Loucy (cell line): ENCODE results near the gene MRTFB.

Experiments
- H2AFZ ChIP-seq: fragments of 200-600 bp; sonication (generic); 2 replicates; pipeline ENCODE4 v1.6.0; 2016; ENCODE audit warnings: antibody characterized with exemption, mild to moderate bottlenecking, low read length, moderate library complexity
- H3F3A ChIP-seq: fragments of 200-600 bp; 2 replicates; pipeline ENCODE4 v1.6.0; 2016; ENCODE audit warnings: antibody characterized with exemption, low read depth, mild to moderate bottlenecking
- H3K27me3 ChIP-seq: fragments of 200-600 bp; sonication (generic); 2 replicates; pipeline ENCODE4 v1.6.1; 2014; ENCODE audit warnings: low read length, mild to moderate bottlenecking; ENCODE audit not compliant: insufficient read depth, poor library complexity, severe bottlenecking
- H3K36me3 ChIP-seq: fragments of 200-600 bp; sonication (generic); 2 replicates; pipeline ENCODE4 v1.6.1; 2016; ENCODE audit warnings: low read length; ENCODE audit not compliant: insufficient read depth
- H3K4me1 ChIP-seq: fragments of 200-600 bp; sonication (generic); 2 replicates; pipeline ENCODE4 v1.5.1; 2014; ENCODE audit warnings: low read length, mild to moderate bottlenecking; ENCODE audit not compliant: insufficient read depth, poor library complexity, severe bottlenecking
- H3K4me2 ChIP-seq: fragments of 200-600 bp; sonication (generic); 2 replicates; pipeline ENCODE4 v1.6.0; 2014; ENCODE audit warnings: antibody characterized with exemption, low read length, low read depth, mild to moderate bottlenecking; ENCODE audit not compliant: poor library complexity, severe bottlenecking
- H3K4me3 ChIP-seq: fragments of 200-600 bp; sonication (generic); 2 replicates; pipeline ENCODE4 v1.5.1; 2014; ENCODE audit warnings: low read length, mild to moderate bottlenecking, mixed read lengths; ENCODE audit not compliant: poor library complexity, severe bottlenecking
- H3K79me2 ChIP-seq: fragments of 200-600 bp; sonication (generic); 2 replicates; pipeline ENCODE4 v1.6.1; 2014; ENCODE audit warnings: low read length; ENCODE audit not compliant: insufficient read depth
- H3K9ac ChIP-seq: fragments of 200-600 bp; sonication (generic); 2 replicates; pipeline ENCODE4 v1.6.0; 2014; ENCODE audit warnings: mild to moderate bottlenecking, low read depth, low read length, moderate library complexity; ENCODE audit not compliant: poor library complexity, severe bottlenecking
- H3K9me2 ChIP-seq: fragments of 200-600 bp; sonication (generic); replicated peaks from 2 replicates; pipeline ENCODE4 v1.6.1; 2016; ENCODE audit warnings: low read depth, low read length, mixed read lengths
- H3K9me3 ChIP-seq: fragments of 200-600 bp; sonication (generic); 2 replicates; pipeline ENCODE4 v1.6.1; 2014; ENCODE audit warnings: mild to moderate bottlenecking, antibody characterized with exemption, low read length, low read depth; ENCODE audit not compliant: insufficient read depth
- H4K20me1 ChIP-seq: fragments of 200-600 bp; sonication (generic); 2 replicates; pipeline ENCODE4 v1.6.0; 2014; ENCODE audit warnings: antibody characterized with exemption, low read length, mild to moderate bottlenecking; ENCODE audit not compliant: insufficient read depth, poor library complexity, severe bottlenecking
- EZH2phosphoT487 ChIP-seq: fragments of 200-600 bp; IDR thresholded peaks from 2 replicates; pipeline ENCODE4 v1.6.1; 2018; ENCODE audit warnings: antibody characterized with exemption, mild to moderate bottlenecking, moderate library complexity, borderline replicate concordance
- TF ChIP-seq, protein P1 (sequence below): fragments of 200-600 bp; sonication (generic); conservative IDR thresholded peaks from 2 replicates; pipeline ENCODE4 v1.5.1; 2014; ENCODE audit warnings: mild to moderate bottlenecking, antibody characterized with exemption, low read length

MRTFB gene

DNA sequence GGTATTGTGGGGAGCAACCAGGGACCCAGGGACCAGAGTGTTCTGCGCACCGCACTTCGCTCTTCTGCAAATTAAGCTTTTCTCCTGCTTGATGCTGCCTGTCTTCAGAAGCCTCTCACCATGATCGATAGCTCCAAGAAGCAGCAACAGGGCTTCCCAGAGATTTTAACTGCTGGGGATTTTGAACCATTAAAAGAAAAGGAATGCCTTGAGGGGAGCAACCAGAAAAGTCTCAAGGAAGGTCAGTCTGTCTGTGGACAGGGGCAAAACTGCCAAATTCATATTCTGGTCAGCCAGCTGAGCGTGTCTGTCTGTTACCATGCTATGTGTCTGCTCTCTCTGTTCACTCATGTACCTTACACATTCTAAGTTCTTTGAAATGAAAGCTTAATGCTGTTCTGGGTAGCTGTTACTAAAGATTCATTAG lies 115.7 kb downstream of the MRTFB start:
- no peaks in the 10 kb centered on the region for H3K79me2 ChIP-seq
- TF ChIP-seq, protein P1, sequence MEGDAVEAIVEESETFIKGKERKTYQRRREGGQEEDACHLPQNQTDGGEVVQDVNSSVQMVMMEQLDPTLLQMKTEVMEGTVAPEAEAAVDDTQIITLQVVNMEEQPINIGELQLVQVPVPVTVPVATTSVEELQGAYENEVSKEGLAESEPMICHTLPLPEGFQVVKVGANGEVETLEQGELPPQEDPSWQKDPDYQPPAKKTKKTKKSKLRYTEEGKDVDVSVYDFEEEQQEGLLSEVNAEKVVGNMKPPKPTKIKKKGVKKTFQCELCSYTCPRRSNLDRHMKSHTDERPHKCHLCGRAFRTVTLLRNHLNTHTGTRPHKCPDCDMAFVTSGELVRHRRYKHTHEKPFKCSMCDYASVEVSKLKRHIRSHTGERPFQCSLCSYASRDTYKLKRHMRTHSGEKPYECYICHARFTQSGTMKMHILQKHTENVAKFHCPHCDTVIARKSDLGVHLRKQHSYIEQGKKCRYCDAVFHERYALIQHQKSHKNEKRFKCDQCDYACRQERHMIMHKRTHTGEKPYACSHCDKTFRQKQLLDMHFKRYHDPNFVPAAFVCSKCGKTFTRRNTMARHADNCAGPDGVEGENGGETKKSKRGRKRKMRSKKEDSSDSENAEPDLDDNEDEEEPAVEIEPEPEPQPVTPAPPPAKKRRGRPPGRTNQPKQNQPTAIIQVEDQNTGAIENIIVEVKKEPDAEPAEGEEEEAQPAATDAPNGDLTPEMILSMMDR = no peak
- TF ChIP-seq EZH2phosphoT487 = no peak
- no peaks in the 10 kb centered on the region for H3K4me1 ChIP-seq
- H3K9me2 ChIP-seq = no peaks in the 10 kb centered on the region
- no peaks in the 10 kb centered on the region for H3K9me3 ChIP-seq
- H3K36me3 ChIP-seq = no peaks in the 10 kb centered on the region
- no peak overlapping the region for H3K4me2 ChIP-seq
- no peak overlapping the region for H3K4me3 ChIP-seq
- no peaks in the 10 kb centered on the region for H4K20me1 ChIP-seq
- no peak overlapping the region for H2AFZ ChIP-seq
- H3F3A ChIP-seq = no peaks in the 10 kb centered on the region
- H3K9ac ChIP-seq = no peak overlapping the region
- no peaks in the 10 kb centered on the region for H3K27me3 ChIP-seq

DNA sequence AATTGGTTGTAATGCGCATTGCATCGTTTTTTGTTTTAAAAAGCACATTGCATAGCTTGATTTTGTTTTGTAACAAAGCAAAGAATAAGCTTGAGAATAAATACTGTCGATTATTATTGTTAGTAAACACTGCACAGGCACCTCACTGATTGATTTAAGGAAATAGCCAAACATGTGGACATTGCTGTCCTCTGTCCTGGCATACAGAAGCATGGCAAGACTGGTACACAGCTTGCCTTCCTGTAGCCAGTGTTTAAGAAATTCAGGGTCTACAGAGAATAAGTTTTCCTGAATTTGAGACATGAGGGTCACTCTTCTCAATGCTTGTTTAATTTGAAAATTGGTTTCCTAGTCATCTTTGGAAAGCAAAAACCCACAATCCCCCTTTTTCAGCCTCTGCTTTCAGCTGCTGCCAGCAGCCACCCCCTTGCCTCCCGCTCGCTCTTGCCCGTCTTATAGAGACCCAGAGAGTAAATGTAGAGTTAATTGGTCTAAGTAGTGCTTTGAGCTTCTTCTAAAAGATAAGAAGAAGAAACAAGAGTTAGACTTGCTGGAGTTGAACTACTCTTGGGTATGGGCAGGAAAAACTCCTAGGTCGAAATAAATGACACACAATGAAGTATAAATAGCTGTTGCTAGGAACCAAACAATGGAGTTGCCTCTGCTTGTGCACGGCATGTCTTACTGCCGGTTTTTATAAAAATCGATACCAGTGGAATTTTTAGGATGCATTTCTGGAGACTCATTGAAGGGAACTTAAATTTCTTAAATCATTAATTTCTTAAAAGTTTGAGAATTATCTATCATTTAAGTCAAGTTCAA lies 116.6 kb downstream of the MRTFB start:
- H3K9ac ChIP-seq = no peak overlapping the region
- no peaks in the 10 kb centered on the region for H3F3A ChIP-seq
- H3K79me2 ChIP-seq = no peaks in the 10 kb centered on the region
- no peak for TF ChIP-seq EZH2phosphoT487
- TF ChIP-seq, protein P1 = no peak
- no peaks in the 10 kb centered on the region for H3K9me2 ChIP-seq
- no peak overlapping the region for H3K4me2 ChIP-seq
- H3K4me3 ChIP-seq = no peak overlapping the region
- H3K36me3 ChIP-seq = no peaks in the 10 kb centered on the region
- H3K27me3 ChIP-seq = no peaks in the 10 kb centered on the region
- no peak overlapping the region for H2AFZ ChIP-seq
- no peaks in the 10 kb centered on the region for H3K4me1 ChIP-seq
- no peaks in the 10 kb centered on the region for H4K20me1 ChIP-seq
- no peaks in the 10 kb centered on the region for H3K9me3 ChIP-seq

DNA sequence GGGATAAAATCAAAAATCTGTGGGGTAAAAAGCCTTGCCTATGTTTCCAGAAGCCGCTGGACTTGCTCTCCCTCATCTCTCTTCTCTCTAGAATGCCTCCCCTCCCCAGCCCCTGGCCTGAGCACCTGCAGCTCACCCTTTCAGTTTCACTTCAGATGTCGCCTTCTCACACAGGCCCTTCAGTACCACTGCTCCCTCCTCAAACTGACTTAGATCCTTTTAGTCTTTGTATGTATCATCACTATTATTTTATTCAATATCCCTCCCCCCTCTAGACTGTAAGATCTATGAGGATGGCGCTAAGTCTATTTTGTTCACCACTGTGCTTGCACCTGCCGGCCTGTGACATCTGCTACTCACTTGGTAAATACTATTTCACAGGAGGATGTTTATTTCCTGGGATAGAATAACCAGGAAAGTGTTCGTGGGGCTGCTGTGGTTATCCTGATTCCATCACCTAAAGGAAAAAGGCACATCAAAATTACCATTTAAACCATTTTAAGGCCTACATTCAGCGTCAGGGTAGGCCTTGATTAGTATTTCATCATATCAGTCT lies 122.3 kb downstream of the MRTFB start:
- TF ChIP-seq, protein P1 = no peak
- TF ChIP-seq EZH2phosphoT487 = no peak
- Histone ChIP-seq H2AFZ (no peak overlapping the region), H3K4me3 (no peak overlapping the region), H3K36me3 (no peaks in the 10 kb centered on the region), H3K79me2 (no peaks in the 10 kb centered on the region), H3K4me1 (peaks cover 9% of the 10 kb centered on the region), H3K9me3 (no peaks in the 10 kb centered on the region), H3K9ac (no peak overlapping the region), H3K27me3 (no peaks in the 10 kb centered on the region), H3K9me2 (no peaks in the 10 kb centered on the region), H3K4me2 (no peak overlapping the region), H4K20me1 (no peaks in the 10 kb centered on the region), H3F3A (no peaks in the 10 kb centered on the region)
